Vagina (tissue), 2 donors: Measurements from ENCODE around the gene LRP2. TPM values are rescaled to one million over a fixed set of nuclear protein-coding genes. Genes with fewer than 3 reads are reported as not detected.

Experiments
- DNase-seq, 2 donors: peaks; one replicate each; pipeline ENCODE4 v3.0.0-alpha.2; 2017; ENCODE audit errors: extremely low spot score in 2 of 2
- H3K27ac ChIP-seq: fragments of 200-600 bp; sonication (generic); one replicate; pipeline ENCODE4 v1.5.1; 2019
- H3K27me3 ChIP-seq: fragments of 200-600 bp; sonication (generic); one replicate; pipeline ENCODE4 v1.5.1; 2019
- H3K36me3 ChIP-seq, 2 donors: fragments of 200-600 bp; sonication (generic); one replicate each; pipeline ENCODE4 v1.5.1; 2017 to 2019
- H3K4me1 ChIP-seq: fragments of 200-600 bp; sonication (generic); one replicate; pipeline ENCODE4 v1.5.1; 2019
- H3K4me3 ChIP-seq, 2 donors: fragments of 200-600 bp; sonication (generic); 1 replicate in 1 of 2; 2 replicates in 1 of 2; pipeline ENCODE4 v1.5.1; 2016 to 2019
- H3K9me3 ChIP-seq: fragments of 200-600 bp; sonication (generic); one replicate; pipeline ENCODE4 v1.5.1; 2019
- CTCF ChIP-seq, 3 experiments: fragments of 450-650 bp in 2 of 3; fragments of 200-600 bp in 1 of 3; sonication (generic) in 1 of 3; IDR thresholded peaks; one replicate each; pipeline ENCODE4 v1.5.1; 2017 to 2019; ENCODE audit warnings: antibody characterized with exemption in 3 of 3, mild to moderate bottlenecking in 2 of 3, moderate library complexity in 2 of 3
- POLR2A ChIP-seq, 2 donors: fragments of 450-650 bp; IDR thresholded peaks; one replicate each; pipeline ENCODE4 v1.6.1; 2017; ENCODE audit warnings: antibody characterized with exemption in 2 of 2, mild to moderate bottlenecking in 2 of 2, moderate library complexity in 2 of 2
- POLR2AphosphoS5 ChIP-seq, 2 donors: sonication (generic); formaldehyde crosslinking; IDR thresholded peaks; one replicate each; pipeline ENCODE4 v1.9.0; 2017; ENCODE audit warnings: antibody characterized with exemption in 2 of 2, mild to moderate bottlenecking in 2 of 2, low read depth in 1 of 2; ENCODE audit not compliant: insufficient read depth in 1 of 2
- intact Hi-C: fragments of 100-400 bp; cut with DNase I; formaldehyde crosslinking; loops from one replicate; pipeline ENCODE4 v1.15.1; 2023
- total RNA-seq: library from RNA; depleted of rRNA; stranded (reverse); fragments of >200 nt; gene quantifications from one replicate; pipeline ENCODE4 v1.2.3, GENCODE V29; 2016

The LRP2 gene
- total RNA-seq, 1 donor from 2014 or later = not detected

GRCh38 chr2:169287666-169288065, 74.7 kb downstream of the LRP2 start:
- H3K4me3 ChIP-seq = no peak overlapping the region
- no peak for DNase-seq
- H3K36me3 ChIP-seq = no peaks in the 10 kb centered on the region
- H3K9me3 ChIP-seq = no peaks in the 10 kb centered on the region
- TF ChIP-seq POLR2A (IDR thresholded peaks at IDR 0.05) (no peak), POLR2AphosphoS5 (IDR thresholded peaks at IDR 0.05; ENCODE audit: insufficient read depth in 1 of 2, low read depth in 1 of 2) (no peak), CTCF (IDR thresholded peaks at IDR 0.05) (no peak)
- intact Hi-C loops = no loop called here
- H3K27ac ChIP-seq = no peak overlapping the region
- H3K27me3 ChIP-seq = no peaks in the 10 kb centered on the region
- H3K4me1 ChIP-seq = no peaks in the 10 kb centered on the region

GRCh38 chr2:169286624-169287231, 75.6 kb downstream of the LRP2 start:
- intact Hi-C loops = no loop called here
- no peaks in the 10 kb centered on the region for H3K9me3 ChIP-seq
- TF ChIP-seq POLR2A (IDR thresholded peaks at IDR 0.05) (no peak), POLR2AphosphoS5 (IDR thresholded peaks at IDR 0.05; ENCODE audit: insufficient read depth in 1 of 2, low read depth in 1 of 2) (no peak), CTCF (IDR thresholded peaks at IDR 0.05) (no peak)
- no peak for DNase-seq
- H3K27me3 ChIP-seq = no peaks in the 10 kb centered on the region
- no peaks in the 10 kb centered on the region for H3K36me3 ChIP-seq
- no peak overlapping the region for H3K4me3 ChIP-seq
- H3K27ac ChIP-seq = no peak overlapping the region
- no peaks in the 10 kb centered on the region for H3K4me1 ChIP-seq

GRCh38 chr2:169285531-169286235, 76.7 kb downstream of the LRP2 start:
- Histone ChIP-seq H3K27ac (no peak overlapping the region), H3K9me3 (no peaks in the 10 kb centered on the region), H3K4me3 (no peak overlapping the region), H3K4me1 (no peaks in the 10 kb centered on the region), H3K36me3 (no peaks in the 10 kb centered on the region), H3K27me3 (no peaks in the 10 kb centered on the region)
- no peak for DNase-seq
- intact Hi-C loops = no loop called here
- TF ChIP-seq CTCF (IDR thresholded peaks at IDR 0.05) = no peak
- TF ChIP-seq POLR2AphosphoS5 (IDR thresholded peaks at IDR 0.05; ENCODE audit: insufficient read depth in 1 of 2, low read depth in 1 of 2) = no peak
- TF ChIP-seq POLR2A (IDR thresholded peaks at IDR 0.05) = no peak

GRCh38 chr2:169280502-169280901, 81.8 kb downstream of the LRP2 start:
- H3K27ac ChIP-seq = no peak overlapping the region
- no peak for TF ChIP-seq CTCF (IDR thresholded peaks at IDR 0.05)
- no peak for TF ChIP-seq POLR2AphosphoS5 (IDR thresholded peaks at IDR 0.05; ENCODE audit: insufficient read depth in 1 of 2, low read depth in 1 of 2)
- no peak for TF ChIP-seq POLR2A (IDR thresholded peaks at IDR 0.05)
- no peak overlapping the region for H3K4me3 ChIP-seq
- no peak for DNase-seq
- H3K9me3 ChIP-seq = no peaks in the 10 kb centered on the region
- intact Hi-C loops = no loop called here
- no peaks in the 10 kb centered on the region for H3K27me3 ChIP-seq
- H3K4me1 ChIP-seq = no peaks in the 10 kb centered on the region
- H3K36me3 ChIP-seq = no peaks in the 10 kb centered on the region
